HFFc6 (cell line): ENCODE measurements around the gene GK. TPM values are rescaled to one million over a fixed set of nuclear protein-coding genes. Genes with fewer than 3 reads are reported as not detected.

Experiments
- DNase-seq: peaks from one replicate; pipeline ENCODE4 v3.0.0-alpha.2; 2018
- H3K27ac Mint-ChIP-seq: 2 replicates; pipeline ENCODE4 v1.8.0; 2020; ENCODE audit warnings: mild to moderate bottlenecking, mixed read lengths
- H3K27me3 Mint-ChIP-seq: 2 replicates; pipeline ENCODE4 v1.8.0; 2021; ENCODE audit warnings: mild to moderate bottlenecking, moderate library complexity, mixed read lengths; ENCODE audit not compliant: insufficient read depth
- H3K36me3 Mint-ChIP-seq: 2 replicates; pipeline ENCODE4 v1.8.0; 2021; ENCODE audit warnings: low read depth, mixed read lengths
- H3K4me1 Mint-ChIP-seq: 2 replicates; pipeline ENCODE4 v1.8.0; 2020; ENCODE audit warnings: low read depth, mixed read lengths
- H3K4me3 Mint-ChIP-seq: 2 replicates; pipeline ENCODE4 v1.8.0; 2020; ENCODE audit warnings: mild to moderate bottlenecking, moderate library complexity, mixed read lengths
- H3K9me3 Mint-ChIP-seq: 2 replicates; pipeline ENCODE4 v1.8.0; 2020; ENCODE audit warnings: mild to moderate bottlenecking, mixed read lengths
- total RNA-seq, 6 experiments: library from RNA; stranded (reverse); fragmentation: NEBNext Ultra II Directional; extraction: Animal tissue kit (Norgen Biotek cat#: 25700); gene quantifications; 2 replicates in 1 of 6; 3 replicates in 5 of 6; pipeline ENCODE4 v1.2.3, GENCODE V29; 2021
- TF ChIP-seq, protein P1 (sequence below): fragments of 200-600 bp; sonication (generic); IDR thresholded peaks from 2 replicates; pipeline ENCODE4 v1.5.0; 2021; ENCODE audit warnings: antibody characterized with exemption, mild to moderate bottlenecking

GK gene
- total RNA-seq, 6 experiments from 2014 or later, result 5.2 to 8.7 (median 7.9) TPM

- Mint-ChIP-seq H3K4me1 (no peaks in the 10 kb centered on the region), H3K36me3 (peaks cover 11% of the 10 kb centered on the region), H3K27me3 (no peaks in the 10 kb centered on the region), H3K27ac (no peak overlapping the region), H3K9me3 (no peaks in the 10 kb centered on the region), H3K4me3 (no peak overlapping the region)
- TF ChIP-seq, protein P1, sequence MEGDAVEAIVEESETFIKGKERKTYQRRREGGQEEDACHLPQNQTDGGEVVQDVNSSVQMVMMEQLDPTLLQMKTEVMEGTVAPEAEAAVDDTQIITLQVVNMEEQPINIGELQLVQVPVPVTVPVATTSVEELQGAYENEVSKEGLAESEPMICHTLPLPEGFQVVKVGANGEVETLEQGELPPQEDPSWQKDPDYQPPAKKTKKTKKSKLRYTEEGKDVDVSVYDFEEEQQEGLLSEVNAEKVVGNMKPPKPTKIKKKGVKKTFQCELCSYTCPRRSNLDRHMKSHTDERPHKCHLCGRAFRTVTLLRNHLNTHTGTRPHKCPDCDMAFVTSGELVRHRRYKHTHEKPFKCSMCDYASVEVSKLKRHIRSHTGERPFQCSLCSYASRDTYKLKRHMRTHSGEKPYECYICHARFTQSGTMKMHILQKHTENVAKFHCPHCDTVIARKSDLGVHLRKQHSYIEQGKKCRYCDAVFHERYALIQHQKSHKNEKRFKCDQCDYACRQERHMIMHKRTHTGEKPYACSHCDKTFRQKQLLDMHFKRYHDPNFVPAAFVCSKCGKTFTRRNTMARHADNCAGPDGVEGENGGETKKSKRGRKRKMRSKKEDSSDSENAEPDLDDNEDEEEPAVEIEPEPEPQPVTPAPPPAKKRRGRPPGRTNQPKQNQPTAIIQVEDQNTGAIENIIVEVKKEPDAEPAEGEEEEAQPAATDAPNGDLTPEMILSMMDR, result no peak
- DNase-seq, result no peak
Observed at GRCh38 chrX:30673127-30673796, 20.0 kb downstream of the GK start.

DNA sequence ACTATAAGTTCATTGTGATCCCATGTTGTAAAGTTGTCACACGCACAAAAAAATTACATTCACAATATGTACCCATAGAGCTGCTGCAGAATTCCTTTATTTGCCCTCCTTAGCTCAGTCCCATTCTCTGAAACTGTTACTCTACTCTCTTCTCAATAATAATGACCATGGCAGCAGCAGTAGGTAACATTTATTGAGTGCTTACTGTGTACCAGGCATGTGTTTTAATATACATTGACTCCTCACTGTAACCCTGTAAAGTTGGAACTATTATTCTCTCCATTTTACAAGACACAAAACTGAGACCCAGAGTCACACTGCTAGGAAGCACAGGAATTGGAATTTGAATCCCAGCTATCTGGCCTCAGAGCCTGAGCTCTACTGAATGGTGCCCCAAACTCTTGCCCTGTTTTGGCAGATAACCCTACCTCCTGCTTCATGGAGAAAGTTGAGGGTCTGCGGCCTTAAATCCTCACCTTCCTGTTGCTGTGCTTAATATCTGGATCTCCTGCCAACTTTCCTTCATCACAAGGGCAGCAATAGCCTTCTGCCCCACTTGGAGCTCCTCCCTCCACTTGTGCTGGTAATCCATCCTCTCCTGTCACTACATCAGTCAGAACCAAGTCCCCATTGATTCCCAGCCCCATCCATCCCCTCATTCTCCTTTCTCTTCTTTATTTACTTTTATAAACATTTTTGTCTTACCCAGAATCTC, 20.8 kb downstream of the GK start:
- Mint-ChIP-seq H3K27ac (no peak overlapping the region), H3K4me1 (no peaks in the 10 kb centered on the region), H3K27me3 (no peaks in the 10 kb centered on the region), H3K36me3 (0 out of 2 replicates have a peak, but pooled peaks cover 4% of the 10 kb centered on the region), H3K4me3 (no peak overlapping the region), H3K9me3 (no peaks in the 10 kb centered on the region)
- DNase-seq, result no peak
- TF ChIP-seq, protein P1, result no peak

- no peak overlapping the region for H3K27ac Mint-ChIP-seq
- DNase-seq, result no peak
- H3K4me1 Mint-ChIP-seq, result no peaks in the 10 kb centered on the region
- H3K9me3 Mint-ChIP-seq, result no peaks in the 10 kb centered on the region
- TF ChIP-seq, protein P1, result no peak
- no peaks in the 10 kb centered on the region for H3K27me3 Mint-ChIP-seq
- H3K36me3 Mint-ChIP-seq, result 0 out of 2 replicates have a peak, but pooled peaks cover 4% of the 10 kb centered on the region
- no peak overlapping the region for H3K4me3 Mint-ChIP-seq
Observed at GRCh38 chrX:30674799-30675198, 21.6 kb downstream of the GK start.

- no peaks in the 10 kb centered on the region for H3K4me1 Mint-ChIP-seq
- no peaks in the 10 kb centered on the region for H3K9me3 Mint-ChIP-seq
- no peak for DNase-seq
- H3K27ac Mint-ChIP-seq, result no peak overlapping the region
- no peaks in the 10 kb centered on the region for H3K36me3 Mint-ChIP-seq
- TF ChIP-seq, protein P1, result no peak
- no peak overlapping the region for H3K4me3 Mint-ChIP-seq
- no peaks in the 10 kb centered on the region; the same call in 1 of the 2 replicates for H3K27me3 Mint-ChIP-seq
Observed at GRCh38 chrX:30679369-30679768, 26.1 kb downstream of the GK start.

- DNase-seq, result no peak
- Mint-ChIP-seq H3K27ac (no peak overlapping the region), H3K4me1 (no peaks in the 10 kb centered on the region), H3K36me3 (no peaks in the 10 kb centered on the region), H3K27me3 (no peaks in the 10 kb centered on the region; the same call in 1 of the 2 replicates), H3K9me3 (no peaks in the 10 kb centered on the region), H3K4me3 (no peak overlapping the region)
- TF ChIP-seq, protein P1, result no peak
Observed at GRCh38 chrX:30680618-30681017, 27.4 kb downstream of the GK start.
